Colonic mucosa (tissue), 4 donors: Measurements from ENCODE around the gene AAK1. TPM values are rescaled to one million over a fixed set of nuclear protein-coding genes. Genes with fewer than 3 reads are reported as not detected.

Experiments used
- DNase-seq: peaks from one replicate; pipeline ENCODE4 v3.0.0-alpha.2; 2020
- H3K27ac ChIP-seq: fragments of 200-600 bp; one replicate; pipeline ENCODE4 v1.8.0; 2021
- H3K27me3 ChIP-seq: fragments of 200-600 bp; one replicate; pipeline ENCODE4 v1.8.0; 2021
- H3K36me3 ChIP-seq: fragments of 200-600 bp; one replicate; pipeline ENCODE4 v1.8.0; 2021
- H3K4me1 ChIP-seq: fragments of 200-600 bp; one replicate; pipeline ENCODE4 v1.8.0; 2021; ENCODE audit warnings: mild to moderate bottlenecking
- H3K4me3 ChIP-seq: fragments of 200-600 bp; one replicate; pipeline ENCODE4 v1.8.0; 2021
- H3K9ac ChIP-seq, 2 donors: one replicate each; pipeline ENCODE4 v1.7.0; 2013; ENCODE audit warnings: control low read depth in 2 of 2, low read depth in 2 of 2, low read length in 2 of 2
- H3K9me3 ChIP-seq: fragments of 200-600 bp; one replicate; pipeline ENCODE4 v1.8.0; 2021
- CTCF ChIP-seq: fragments of 200-600 bp; IDR thresholded peaks from one replicate; pipeline ENCODE4 v1.8.0; 2022; ENCODE audit warnings: antibody characterized with exemption, mild to moderate bottlenecking
- intact Hi-C: fragments of 100-400 bp; cut with DNase I; formaldehyde crosslinking; loops from one replicate; pipeline ENCODE4 v1.14.1; 2022
- total RNA-seq, 2 donors: library from RNA; stranded (reverse); fragmentation: NEBNext Ultra II Directional in 1 of 2; extraction: Animal tissue kit (Norgen Biotek cat#: 25700) in 1 of 2; gene quantifications; one replicate each; pipeline ENCODE4 v1.2.1, GENCODE V29; 2021
- donor health status: healthy.
- donor health status: DM: no; HTN: no; CAD: no.
- donor health status: DM: no; HTN: no; CAD: no.

AAK1 gene
- total RNA-seq, 2 donors from 2014 or later, result 33.5 to 41.7 TPM

- intact Hi-C loops, result no loop called here
Measured at GRCh38 chr2:69499242-69499641, 144.3 kb downstream of the AAK1 start.

GRCh38 chr2:69495861-69496260 is 147.7 kb downstream of the AAK1 start:
- H3K36me3 ChIP-seq, result no peaks in the 10 kb centered on the region
- DNase-seq, result no peak
- intact Hi-C loops, result no loop called here

More at GRCh38 chr2:69499242-69499641, 144.3 kb downstream of the AAK1 start:
- Histone ChIP-seq H3K9me3 (no peaks in the 10 kb centered on the region), H3K36me3 (no peaks in the 10 kb centered on the region), H3K4me1 (no peaks in the 10 kb centered on the region), H3K27ac (no peak overlapping the region), H3K9ac (no peak overlapping the region), H3K4me3 (no peak overlapping the region), H3K27me3 (no peaks in the 10 kb centered on the region)
- no peak for TF ChIP-seq CTCF
- DNase-seq, result no peak

GRCh38 chr2:69495008-69495407 is 148.5 kb downstream of the AAK1 start:
- no peaks in the 10 kb centered on the region for H3K9me3 ChIP-seq
- intact Hi-C loops, result no loop called here
- H3K4me3 ChIP-seq, result no peak overlapping the region
- peaks cover 5% of the 10 kb centered on the region for H3K4me1 ChIP-seq
- no peak for TF ChIP-seq CTCF
- H3K9ac ChIP-seq, result no peak overlapping the region
- H3K27me3 ChIP-seq, result no peaks in the 10 kb centered on the region
- DNase-seq, result no peak
- no peak overlapping the region for H3K27ac ChIP-seq
- H3K36me3 ChIP-seq, result no peaks in the 10 kb centered on the region

More at GRCh38 chr2:69495861-69496260, 147.7 kb downstream of the AAK1 start:
- no peak for TF ChIP-seq CTCF
- Histone ChIP-seq H3K9ac (no peak overlapping the region), H3K27ac (no peak overlapping the region), H3K27me3 (no peaks in the 10 kb centered on the region), H3K4me3 (no peak overlapping the region), H3K9me3 (no peaks in the 10 kb centered on the region), H3K4me1 (peaks cover 5% of the 10 kb centered on the region)

- no peak for DNase-seq
- Histone ChIP-seq H3K27me3 (no peaks in the 10 kb centered on the region), H3K9ac (no peak overlapping the region), H3K9me3 (no peaks in the 10 kb centered on the region), H3K27ac (no peak overlapping the region), H3K4me3 (no peak overlapping the region), H3K4me1 (peaks cover 5% of the 10 kb centered on the region), H3K36me3 (no peaks in the 10 kb centered on the region)
- no peak for TF ChIP-seq CTCF
- intact Hi-C loops, result no loop called here
Measured at GRCh38 chr2:69494126-69494525, 149.4 kb downstream of the AAK1 start.

GRCh38 chr2:69493268-69493667 is 150.3 kb downstream of the AAK1 start:
- peaks cover 5% of the 10 kb centered on the region for H3K4me1 ChIP-seq
- no peak overlapping the region for H3K4me3 ChIP-seq
- no peaks in the 10 kb centered on the region for H3K36me3 ChIP-seq
- peak overlapping the region in 1 of 2 donors; percentile 6 for H3K9ac ChIP-seq
- intact Hi-C loops, result no loop called here
- TF ChIP-seq CTCF, result no peak
- H3K9me3 ChIP-seq, result no peaks in the 10 kb centered on the region
- peak; percentile 52 for DNase-seq
- no peaks in the 10 kb centered on the region for H3K27me3 ChIP-seq
- H3K27ac ChIP-seq, result peak overlapping the region; percentile 45
